BLaER1 (cell line): ENCODE measurements around the gene SH3TC2.

Source experiments
- H3K27ac ChIP-seq: shearing (Covaris generic); formaldehyde crosslinking; 2 replicates; pipeline ENCODE4 v1.8.1; 2022
- H3K27me3 ChIP-seq: shearing (Covaris generic); formaldehyde crosslinking; 2 replicates; pipeline ENCODE4 v1.8.1; 2022
- H3K36me3 ChIP-seq: shearing (Covaris generic); formaldehyde crosslinking; 2 replicates; pipeline ENCODE4 v1.8.1; 2022
- H3K4me1 ChIP-seq: shearing (Covaris generic); formaldehyde crosslinking; 2 replicates; pipeline ENCODE4 v1.8.1; 2022
- H3K4me2 ChIP-seq: shearing (Covaris generic); formaldehyde crosslinking; 2 replicates; pipeline ENCODE4 v1.8.1; 2022
- H3K4me3 ChIP-seq: shearing (Covaris generic); formaldehyde crosslinking; 2 replicates; pipeline ENCODE4 v1.8.1; 2022
- H3K9ac ChIP-seq: shearing (Covaris generic); formaldehyde crosslinking; 2 replicates; pipeline ENCODE4 v1.8.1; 2022
- H3K9me3 ChIP-seq: shearing (Covaris generic); formaldehyde crosslinking; 2 replicates; pipeline ENCODE4 v1.8.1; 2022
- H4K20me1 ChIP-seq: shearing (Covaris generic); formaldehyde crosslinking; 2 replicates; pipeline ENCODE4 v1.8.1; 2022
- Cebpa-rat ChIP-seq: shearing (Covaris generic); IDR thresholded peaks from 2 replicates; pipeline ENCODE4 v1.8.1; 2022

SH3TC2 gene

DNA sequence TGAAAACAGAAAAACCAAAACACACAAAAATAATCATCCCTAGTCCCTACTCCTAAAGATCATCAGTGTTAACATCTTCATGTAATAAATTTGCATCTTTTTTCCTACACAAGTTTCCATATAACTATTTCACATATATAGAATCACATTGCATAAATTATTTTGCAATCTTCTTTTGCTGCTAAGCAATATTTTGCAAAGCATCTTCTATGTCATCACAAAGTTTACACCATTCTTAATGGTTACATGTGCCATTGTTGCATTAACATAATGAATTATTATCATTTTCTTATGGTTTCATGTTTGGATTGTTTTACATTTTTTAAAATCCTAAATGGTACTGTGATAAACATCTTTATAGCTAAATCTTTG lies 17.8 kb downstream of the SH3TC2 start:
- H3K9ac ChIP-seq = no peak overlapping the region
- no peak overlapping the region for H3K4me2 ChIP-seq
- H3K36me3 ChIP-seq = no peaks in the 10 kb centered on the region
- no peaks in the 10 kb centered on the region for H3K4me1 ChIP-seq
- no peaks in the 10 kb centered on the region for H4K20me1 ChIP-seq
- no peak overlapping the region for H3K27ac ChIP-seq
- no peaks in the 10 kb centered on the region for H3K9me3 ChIP-seq
- H3K4me3 ChIP-seq = no peak overlapping the region
- H3K27me3 ChIP-seq = no peaks in the 10 kb centered on the region
- no peak for TF ChIP-seq Cebpa-rat

DNA sequence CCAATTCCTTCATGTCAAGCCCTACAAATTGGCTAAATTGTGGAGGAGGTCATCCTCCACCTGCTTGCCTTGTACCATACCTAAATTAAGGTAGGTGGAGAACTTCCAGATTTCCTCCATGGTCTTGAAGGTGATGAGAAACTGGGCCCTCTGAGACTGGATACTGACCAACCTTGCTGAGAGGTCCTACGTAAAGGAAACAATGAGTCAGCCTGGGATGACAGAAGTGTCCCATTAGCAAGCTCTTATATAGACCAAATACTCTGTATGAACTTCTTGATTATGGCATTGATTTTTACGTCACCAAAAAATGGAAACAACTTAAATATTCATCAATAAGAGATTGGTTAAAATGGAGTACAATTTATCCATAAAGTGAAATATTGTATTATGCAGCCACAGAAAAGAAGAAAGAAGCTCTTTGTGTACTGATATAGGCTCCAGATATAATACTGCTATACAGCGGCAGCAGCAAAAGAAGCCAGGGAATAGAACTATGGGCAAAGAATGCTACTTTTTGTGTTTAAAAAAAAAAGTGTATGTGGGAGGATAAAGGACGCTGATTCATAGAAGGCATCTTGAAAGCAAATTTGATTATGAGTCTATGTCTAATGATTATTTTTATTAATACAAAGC lies 18.3 kb downstream of the SH3TC2 start:
- TF ChIP-seq Cebpa-rat = no peak
- no peak overlapping the region for H3K4me2 ChIP-seq
- no peaks in the 10 kb centered on the region for H3K9me3 ChIP-seq
- no peak overlapping the region for H3K9ac ChIP-seq
- no peaks in the 10 kb centered on the region for H3K36me3 ChIP-seq
- no peak overlapping the region for H3K4me3 ChIP-seq
- no peaks in the 10 kb centered on the region for H3K27me3 ChIP-seq
- H4K20me1 ChIP-seq = no peaks in the 10 kb centered on the region
- no peak overlapping the region for H3K27ac ChIP-seq
- H3K4me1 ChIP-seq = no peaks in the 10 kb centered on the region

DNA sequence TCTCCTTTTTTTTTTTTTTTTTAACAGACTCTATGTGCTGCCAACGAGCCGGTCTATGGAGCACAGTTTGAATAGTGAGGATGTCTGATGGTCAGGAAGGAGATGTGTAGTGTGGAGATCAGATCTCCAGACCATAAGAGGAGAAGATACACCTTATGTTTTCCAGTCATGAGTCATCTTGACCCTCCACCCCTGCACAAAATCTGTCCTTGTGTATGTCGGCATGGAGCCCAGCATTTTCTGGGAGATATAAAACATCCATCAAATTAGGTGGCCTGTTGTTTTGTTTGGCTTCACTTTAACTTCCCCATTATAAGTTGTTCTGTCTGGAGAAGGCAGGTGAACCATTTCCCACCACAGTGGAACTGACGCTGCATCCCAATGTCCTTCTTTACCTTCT lies 19.2 kb downstream of the SH3TC2 start:
- Histone ChIP-seq H3K27me3 (no peaks in the 10 kb centered on the region), H3K36me3 (no peaks in the 10 kb centered on the region), H3K4me1 (no peaks in the 10 kb centered on the region), H3K4me2 (no peak overlapping the region), H3K27ac (no peak overlapping the region), H3K9ac (no peak overlapping the region), H4K20me1 (no peaks in the 10 kb centered on the region), H3K9me3 (no peaks in the 10 kb centered on the region), H3K4me3 (no peak overlapping the region)
- no peak for TF ChIP-seq Cebpa-rat

DNA sequence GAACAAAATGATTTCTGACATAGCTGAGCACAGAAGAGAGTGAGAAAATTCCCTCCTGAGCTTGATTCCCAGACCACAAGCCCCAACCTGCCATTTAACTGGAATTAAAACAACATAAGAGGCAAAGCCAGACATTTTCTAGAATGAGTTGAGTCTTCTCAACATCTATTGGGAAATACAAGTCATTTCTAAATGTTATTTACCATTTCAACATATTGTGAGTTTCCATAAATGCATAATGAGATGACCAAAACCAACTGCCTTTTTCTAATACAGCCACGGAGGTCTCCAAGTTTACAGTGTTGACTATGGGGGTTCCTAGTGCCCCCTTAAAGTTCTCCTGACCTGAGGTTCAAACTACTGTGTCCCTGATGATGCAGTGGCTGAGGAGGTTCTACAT lies 20.0 kb downstream of the SH3TC2 start:
- H3K4me1 ChIP-seq = peaks cover 4% of the 10 kb centered on the region
- H3K27ac ChIP-seq = no peak overlapping the region
- H4K20me1 ChIP-seq = no peaks in the 10 kb centered on the region
- no peaks in the 10 kb centered on the region for H3K9me3 ChIP-seq
- no peak for TF ChIP-seq Cebpa-rat
- no peak overlapping the region for H3K4me3 ChIP-seq
- no peak overlapping the region for H3K4me2 ChIP-seq
- H3K9ac ChIP-seq = no peak overlapping the region
- no peaks in the 10 kb centered on the region for H3K36me3 ChIP-seq
- no peaks in the 10 kb centered on the region for H3K27me3 ChIP-seq

DNA sequence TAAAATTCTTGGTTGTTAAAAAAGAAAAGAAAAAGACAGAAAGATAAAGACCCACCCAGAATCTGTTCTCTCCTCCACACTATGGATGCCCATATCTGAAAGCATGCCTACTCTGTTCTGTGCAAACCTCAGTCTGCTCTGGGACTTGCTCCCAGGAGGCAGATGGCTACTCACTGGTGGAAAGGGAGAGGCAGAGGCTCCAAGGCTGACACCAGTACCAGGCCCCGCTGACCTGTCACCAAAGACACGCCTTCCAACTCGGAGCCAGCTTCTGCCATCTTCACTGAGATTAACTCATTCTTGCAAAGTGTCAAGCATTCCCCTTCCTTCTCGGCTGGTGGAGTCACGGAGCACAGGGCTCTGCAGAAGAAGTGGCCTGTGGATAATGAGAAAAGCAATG lies 21.6 kb downstream of the SH3TC2 start:
- H3K36me3 ChIP-seq = no peaks in the 10 kb centered on the region

DNA sequence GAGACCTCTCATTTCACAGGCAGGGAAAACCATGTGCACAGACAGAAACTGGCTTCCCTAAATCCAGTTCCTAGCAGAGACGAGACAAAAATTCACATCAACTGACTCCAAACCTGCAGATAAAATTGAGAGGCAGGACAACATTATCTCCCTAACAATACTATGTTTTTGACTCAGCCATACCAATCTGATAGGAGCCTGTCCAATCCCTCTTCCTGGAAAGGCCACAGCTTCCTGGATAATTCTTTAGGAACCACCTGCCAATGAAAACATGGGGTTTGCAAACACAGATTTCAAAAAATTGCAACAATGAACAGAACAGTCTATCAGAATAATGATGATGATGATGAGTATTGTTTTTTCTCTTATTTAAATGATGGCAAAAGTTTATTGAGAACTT lies 22.4 kb downstream of the SH3TC2 start:
- Histone ChIP-seq H3K9me3 (no peaks in the 10 kb centered on the region), H3K9ac (no peak overlapping the region), H4K20me1 (no peaks in the 10 kb centered on the region), H3K27ac (no peak overlapping the region), H3K4me1 (peaks cover 10% of the 10 kb centered on the region), H3K4me3 (no peak overlapping the region), H3K4me2 (no peak overlapping the region), H3K36me3 (no peaks in the 10 kb centered on the region), H3K27me3 (no peaks in the 10 kb centered on the region)
- TF ChIP-seq Cebpa-rat = no peak

More for the DNA sequence above, 21.6 kb downstream of the SH3TC2 start:
- no peaks in the 10 kb centered on the region for H3K9me3 ChIP-seq
- no peaks in the 10 kb centered on the region for H4K20me1 ChIP-seq
- H3K4me3 ChIP-seq = no peak overlapping the region
- no peak overlapping the region for H3K9ac ChIP-seq
- no peak overlapping the region for H3K27ac ChIP-seq
- TF ChIP-seq Cebpa-rat = no peak
- H3K4me1 ChIP-seq = peaks cover 10% of the 10 kb centered on the region
- no peak overlapping the region for H3K4me2 ChIP-seq
- H3K27me3 ChIP-seq = no peaks in the 10 kb centered on the region

DNA sequence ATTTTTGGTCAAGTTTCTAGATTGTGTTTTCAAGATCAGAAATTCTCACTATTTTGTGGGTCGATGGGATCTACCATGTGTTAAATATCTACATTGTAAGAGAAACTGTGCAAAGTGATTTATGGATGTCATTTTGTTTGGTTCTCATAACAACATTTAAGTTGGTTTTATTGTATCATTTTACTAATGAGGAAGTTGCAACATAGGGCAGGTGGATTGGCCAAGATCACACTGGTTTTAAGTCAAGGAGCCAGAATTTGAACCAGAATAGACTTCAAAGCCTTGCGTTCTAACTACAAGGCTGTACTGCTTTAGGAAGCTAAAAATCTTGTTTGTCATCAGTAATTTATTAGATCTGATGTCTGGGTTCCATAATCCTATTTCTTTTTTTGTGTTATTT lies 23.4 kb downstream of the SH3TC2 start:
- Histone ChIP-seq H3K4me1 (peaks cover 10% of the 10 kb centered on the region), H3K27ac (no peak overlapping the region), H3K9ac (no peak overlapping the region)

DNA sequence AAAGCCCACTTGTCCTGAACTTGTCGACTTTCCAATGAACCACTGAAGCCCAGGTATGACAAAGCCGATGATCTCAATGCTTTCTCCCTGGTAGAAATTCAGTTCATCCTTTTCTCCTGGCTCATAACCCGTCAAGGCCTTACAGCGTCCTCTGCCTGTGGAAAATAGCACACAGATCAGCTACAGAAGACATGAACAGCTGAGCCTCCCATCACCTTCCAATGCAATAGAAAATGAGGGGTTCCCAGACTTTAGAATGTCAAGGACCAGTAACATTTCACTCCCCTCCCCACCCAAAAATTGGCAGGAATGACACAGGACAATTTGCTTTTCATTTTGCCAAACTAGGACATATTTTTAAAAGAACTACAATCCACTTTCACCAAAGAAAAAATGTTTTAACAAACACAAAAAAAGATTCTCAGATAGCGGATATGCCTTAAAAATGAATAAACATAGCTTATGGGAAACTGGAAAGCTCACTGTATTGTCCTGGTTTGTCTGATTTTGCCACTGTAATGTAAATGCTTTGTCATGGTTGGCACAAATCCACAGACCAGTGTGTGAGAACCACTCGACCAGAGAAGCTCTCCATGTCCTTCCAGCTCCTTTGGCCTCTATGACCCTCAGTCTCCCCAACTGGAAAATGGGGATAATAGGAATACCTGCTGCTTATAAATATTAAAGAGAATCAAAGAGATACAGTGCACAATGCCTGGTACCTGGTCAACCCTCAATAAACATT lies 24.4 kb downstream of the SH3TC2 start:
- H3K4me3 ChIP-seq = no peak overlapping the region
- H3K9me3 ChIP-seq = no peaks in the 10 kb centered on the region
- no peaks in the 10 kb centered on the region for H4K20me1 ChIP-seq
- no peaks in the 10 kb centered on the region for H3K36me3 ChIP-seq
- TF ChIP-seq Cebpa-rat = no peak
- H3K27me3 ChIP-seq = no peaks in the 10 kb centered on the region
- H3K4me2 ChIP-seq = no peak overlapping the region
- H3K27ac ChIP-seq = no peak overlapping the region
- H3K4me1 ChIP-seq = peaks cover 10% of the 10 kb centered on the region
- H3K9ac ChIP-seq = no peak overlapping the region

More for the DNA sequence above, 23.4 kb downstream of the SH3TC2 start:
- no peaks in the 10 kb centered on the region for H3K27me3 ChIP-seq
- H3K4me2 ChIP-seq = no peak overlapping the region
- H4K20me1 ChIP-seq = no peaks in the 10 kb centered on the region
- no peaks in the 10 kb centered on the region for H3K9me3 ChIP-seq
- no peaks in the 10 kb centered on the region for H3K36me3 ChIP-seq
- TF ChIP-seq Cebpa-rat = no peak
- no peak overlapping the region for H3K4me3 ChIP-seq

DNA sequence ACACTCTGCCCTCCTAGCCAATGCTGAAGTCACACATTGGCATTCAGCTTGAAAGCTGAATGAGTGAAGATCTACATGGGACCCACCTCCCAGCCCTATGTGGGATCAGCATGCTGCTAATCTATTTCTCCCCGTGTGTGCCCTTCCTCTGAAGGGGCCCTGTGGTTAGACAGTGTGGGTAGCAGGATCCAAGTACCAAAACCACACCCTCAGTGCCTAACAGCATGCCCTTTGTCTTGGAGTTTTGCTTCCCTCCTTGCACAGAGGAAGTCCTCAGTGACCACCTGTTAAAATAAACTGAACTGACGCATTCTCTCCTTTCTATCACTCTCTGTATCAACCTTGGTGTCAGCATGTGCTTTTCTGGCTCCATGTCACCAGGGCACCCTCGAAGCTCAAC lies 25.0 kb downstream of the SH3TC2 start:
- Histone ChIP-seq H3K27ac (no peak overlapping the region), H3K4me1 (peaks cover 10% of the 10 kb centered on the region), H3K27me3 (no peaks in the 10 kb centered on the region), H3K36me3 (no peaks in the 10 kb centered on the region), H4K20me1 (no peaks in the 10 kb centered on the region), H3K4me2 (peak overlapping the region; percentile 31), H3K4me3 (no peak overlapping the region), H3K9me3 (no peaks in the 10 kb centered on the region), H3K9ac (no peak overlapping the region)
- TF ChIP-seq Cebpa-rat = no peak

DNA sequence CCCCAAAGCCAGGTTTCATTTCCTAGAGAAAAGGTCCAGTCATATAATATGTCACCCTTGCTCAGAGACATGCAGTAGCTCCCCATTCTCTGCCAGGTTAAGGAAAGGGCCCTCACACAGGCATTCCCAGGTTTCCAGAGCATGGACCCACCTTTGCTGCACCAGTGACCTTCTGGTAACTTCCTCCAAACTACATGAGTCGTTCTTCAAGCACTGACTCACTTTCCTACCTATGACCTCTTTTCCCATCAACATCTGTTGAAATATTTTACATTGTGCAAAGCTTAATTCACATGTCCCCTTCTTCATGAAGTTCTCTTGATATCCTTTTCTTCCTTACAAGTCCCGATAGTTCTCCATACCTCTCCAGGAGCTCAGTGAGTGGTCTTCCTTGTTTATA lies 25.9 kb downstream of the SH3TC2 start:
- no peak overlapping the region for H3K9ac ChIP-seq
- H3K9me3 ChIP-seq = no peaks in the 10 kb centered on the region
- no peak overlapping the region for H3K4me2 ChIP-seq
- H3K27me3 ChIP-seq = no peaks in the 10 kb centered on the region
- peaks cover 10% of the 10 kb centered on the region for H3K4me1 ChIP-seq
- H3K4me3 ChIP-seq = no peak overlapping the region
- no peaks in the 10 kb centered on the region for H3K36me3 ChIP-seq
- no peak overlapping the region for H3K27ac ChIP-seq
- H4K20me1 ChIP-seq = no peaks in the 10 kb centered on the region
- no peak for TF ChIP-seq Cebpa-rat
